GM18511 (cell line): ENCODE data around the gene GOLGA8J.
"Not testable (repeated sequence)": the region's sequence is repeated elsewhere in the genome, so short reads cannot be mapped to it uniquely, and the experiment has no call there.

Experiments
- ATAC-seq: cut with Tn5 transposase; IDR thresholded peaks from one replicate; pipeline ENCODE4 v1.9.1; 2021; ENCODE audit warnings: mild to moderate bottlenecking, moderate library complexity; ENCODE audit not compliant: unreplicated experiment

Gene GOLGA8J

DNA sequence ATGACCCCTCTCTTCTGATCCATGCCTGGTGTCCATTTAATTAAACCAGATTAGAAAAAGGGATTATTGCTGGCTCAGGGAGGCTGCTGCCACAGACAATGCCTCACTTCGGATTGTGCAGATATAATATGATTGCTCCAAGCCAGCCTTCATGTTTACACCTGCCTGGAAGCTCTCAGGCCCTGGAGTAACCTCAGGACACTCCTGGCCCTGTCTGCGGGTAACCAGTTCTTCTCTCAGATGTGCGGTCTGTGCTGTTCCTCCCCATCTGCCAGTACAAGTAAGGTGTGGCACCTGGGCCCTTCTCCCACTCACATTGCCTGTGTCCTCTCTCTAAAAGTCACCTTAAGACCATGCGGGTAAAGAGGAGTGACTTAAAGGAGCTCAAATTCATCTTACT, 8.8 kb upstream of the GOLGA8J start:
- ATAC-seq: no peak

DNA sequence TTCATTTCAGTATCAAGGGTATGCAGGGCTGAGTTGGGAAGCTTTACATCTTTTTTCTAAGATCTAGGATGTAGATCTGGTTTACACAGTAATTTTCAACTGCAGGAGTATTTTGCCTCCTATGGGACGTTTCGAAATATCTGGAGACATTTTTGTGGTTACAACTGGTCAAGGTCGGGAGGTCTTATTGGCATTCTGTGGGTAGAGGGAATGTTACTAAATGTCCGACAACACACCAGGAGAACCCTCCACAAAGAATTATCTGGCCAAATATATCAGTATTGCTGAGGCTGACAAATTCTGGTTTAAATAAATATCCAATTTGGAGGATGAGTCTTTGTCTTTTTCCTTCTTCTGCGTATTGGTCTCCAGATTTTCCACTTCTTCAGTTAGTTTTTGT, 1.9 kb upstream of the GOLGA8J start:
- not testable (repeated sequence) for ATAC-seq

- not testable (repeated sequence) for ATAC-seq
Measured at GRCh38 chr15:30097827-30098226, 15.1 kb downstream of the GOLGA8J start.

- not testable (repeated sequence) for ATAC-seq
Measured at GRCh38 chr15:30102890-30103289, 20.1 kb downstream of the GOLGA8J start.

DNA sequence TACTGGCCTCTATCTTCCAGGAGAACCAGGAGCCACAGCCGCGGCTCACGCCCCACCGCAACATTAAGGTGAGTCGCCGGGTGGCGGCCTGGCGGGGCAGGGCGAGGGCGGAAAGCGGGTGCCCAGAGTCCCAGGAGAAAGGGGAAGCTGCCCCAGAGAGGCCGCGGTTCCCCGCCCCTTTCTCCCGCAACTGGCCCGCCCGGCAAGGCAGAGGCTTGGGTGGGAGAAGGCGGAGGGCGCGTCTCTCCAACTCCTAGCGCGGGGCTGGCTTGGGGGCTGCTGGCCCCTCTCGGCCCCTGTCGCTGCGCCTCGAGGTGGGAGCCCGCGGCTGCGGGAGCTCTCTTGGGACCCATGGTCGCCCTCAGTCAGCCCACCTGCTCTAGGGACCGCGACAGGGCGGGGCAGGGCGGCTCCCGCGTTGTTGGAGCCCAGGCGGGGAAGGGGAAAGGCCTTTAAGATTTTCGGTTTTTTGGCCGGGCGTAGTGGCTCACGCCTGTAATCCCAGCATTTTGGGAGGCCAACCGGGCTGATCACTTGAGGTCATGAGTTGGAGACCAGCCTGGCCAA, 21.3 kb downstream of the GOLGA8J start:
- ATAC-seq: not testable (repeated sequence)

DNA sequence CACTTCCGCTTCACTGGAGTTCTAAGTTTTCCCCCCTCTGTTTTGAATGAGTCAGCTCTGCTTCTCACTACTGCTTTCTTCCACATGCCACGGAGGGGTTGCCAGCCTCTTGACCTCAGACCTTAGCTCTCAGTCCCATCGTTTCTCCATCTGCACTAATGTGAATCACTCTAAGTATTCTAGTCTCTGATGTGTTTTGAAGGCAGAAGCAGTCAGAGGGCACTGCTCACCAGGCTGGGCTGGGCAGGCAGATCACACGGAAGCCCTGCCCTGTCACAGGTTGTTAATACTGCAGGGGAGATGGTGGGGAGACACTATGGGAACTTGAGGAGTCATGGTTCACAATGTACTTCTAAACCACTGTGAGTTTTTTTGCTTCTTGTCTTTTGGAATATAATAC, 27.8 kb downstream of the GOLGA8J start:
- ATAC-seq: not testable (repeated sequence)

DNA sequence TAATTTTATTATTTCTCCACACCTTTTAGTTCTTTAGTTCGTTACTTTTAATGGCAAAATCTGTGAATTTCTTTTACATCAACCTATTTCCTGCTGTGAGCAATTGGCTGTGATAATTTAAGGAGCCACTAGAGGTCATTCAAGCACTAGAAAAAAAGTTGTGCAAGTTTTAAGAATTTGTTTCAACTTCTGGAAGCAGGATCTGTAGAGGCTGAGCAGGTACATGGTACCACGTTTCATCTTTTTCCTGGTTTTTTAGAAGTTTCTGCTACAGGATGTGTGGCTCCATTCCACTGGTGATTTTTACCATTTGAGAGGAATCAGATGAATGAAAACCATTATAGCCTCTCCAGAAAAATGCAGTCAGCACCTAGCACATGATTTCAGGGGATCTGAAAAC, 47.3 kb downstream of the GOLGA8J start:
- ATAC-seq: not testable (repeated sequence)

DNA sequence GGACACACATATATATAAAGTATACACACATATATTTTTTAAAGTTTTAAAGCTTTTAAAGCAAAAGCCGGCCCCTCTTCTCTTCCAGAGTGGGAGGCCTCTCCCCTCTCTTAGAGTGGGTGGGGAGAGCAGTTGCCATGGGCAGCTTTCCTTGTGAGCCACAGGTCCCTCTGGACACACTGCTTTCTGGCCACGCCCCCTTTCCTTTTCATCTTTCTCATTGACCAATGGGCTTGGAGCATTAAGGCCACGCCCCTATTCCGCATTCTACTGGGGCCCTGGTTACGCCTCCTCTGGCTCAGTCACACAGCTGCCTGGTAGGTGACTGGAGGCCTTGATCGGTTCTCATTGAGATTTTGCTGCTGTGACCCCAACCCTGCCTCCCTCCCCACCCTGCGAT, 52.0 kb downstream of the GOLGA8J start, which contains the start of gene GOLGA8T:
Gene GOLGA8T, plus strand, starts transcription at position 301 of the 400 bp plus-strand sequence. Its CDS starts 98 bp downstream, at position 399.
- ATAC-seq: not testable (repeated sequence)
